GM23338 (cell line): ENCODE data around the gene KRTAP3-2.
"Not testable (repeated sequence)": the region's sequence is repeated elsewhere in the genome, so short reads cannot be mapped to it uniquely, and the experiment has no call there.

Source experiments
- CREB1 ChIP-seq: fragments of 250-450 bp; sonication (Bioruptor Pico); IDR thresholded peaks from 2 replicates; pipeline ENCODE4 v1.5.0; 2020; ENCODE audit warnings: low read depth, mild to moderate bottlenecking, moderate library complexity
- EZH2 ChIP-seq: fragments of 200-600 bp; sonication (generic); IDR thresholded peaks from one replicate; pipeline ENCODE4 v1.8.0; 2017; ENCODE audit warnings: antibody characterized with exemption, mild to moderate bottlenecking, low read depth; ENCODE audit not compliant: unreplicated experiment
- EZH2phosphoT487 ChIP-seq: fragments of 200-600 bp; sonication (generic); IDR thresholded peaks from one replicate; pipeline ENCODE4 v1.8.1; 2018; ENCODE audit warnings: antibody characterized with exemption; ENCODE audit not compliant: unreplicated experiment
- JUNB ChIP-seq: IDR thresholded peaks from one replicate; pipeline ENCODE4 v1.6.1; 2016; ENCODE audit warnings: antibody characterized with exemption; ENCODE audit not compliant: unreplicated experiment
- NANOG ChIP-seq: IDR thresholded peaks from 2 replicates; pipeline ENCODE4 v1.6.1; 2016; ENCODE audit warnings: antibody characterized with exemption, borderline replicate concordance
- POLR2AphosphoS5 ChIP-seq: IDR thresholded peaks from 2 replicates; pipeline ENCODE4 v1.6.1; 2016; ENCODE audit warnings: antibody characterized with exemption, low read depth
- ZNF114 ChIP-seq: fragments of 250-450 bp; sonication (Bioruptor Pico); IDR thresholded peaks from 2 replicates; pipeline ENCODE4 v1.5.0; 2020; ENCODE audit warnings: mild to moderate bottlenecking, moderate library complexity
- ZNF331 ChIP-seq: fragments of 250-450 bp; sonication (Bioruptor Pico); IDR thresholded peaks from 2 replicates; pipeline ENCODE4 v1.5.0; 2020; ENCODE audit warnings: low read depth, mild to moderate bottlenecking, moderate library complexity
- TF ChIP-seq, protein P1 (sequence below), 2 experiments: fragments of 200-600 bp in 1 of 2; sonication (generic) in 1 of 2; conservative IDR thresholded peaks; 2 replicates each; pipeline versions ENCODE4 v1.5.1 to v1.6.1; 2016 to 2017; ENCODE audit warnings: antibody characterized with exemption in 2 of 2, low read depth in 2 of 2, mild to moderate bottlenecking in 2 of 2, moderate library complexity in 1 of 2
- TF ChIP-seq, protein P2 (sequence below): IDR thresholded peaks from one replicate; pipeline ENCODE4 v1.6.1; 2018; ENCODE audit warnings: antibody characterized with exemption; ENCODE audit not compliant: unreplicated experiment

GRCh38 chr17:41040783-41041571 is 41.3 kb upstream of the KRTAP3-2 start, which contains the start of gene KRTAP1-1:
- TF ChIP-seq POLR2AphosphoS5; EZH2phosphoT487; EZH2; JUNB; CREB1 (CRISPR knock-in tag); ZNF331 (CRISPR knock-in tag); ZNF114 (CRISPR knock-in tag); NANOG: not testable (repeated sequence)
- TF ChIP-seq, protein P1, sequence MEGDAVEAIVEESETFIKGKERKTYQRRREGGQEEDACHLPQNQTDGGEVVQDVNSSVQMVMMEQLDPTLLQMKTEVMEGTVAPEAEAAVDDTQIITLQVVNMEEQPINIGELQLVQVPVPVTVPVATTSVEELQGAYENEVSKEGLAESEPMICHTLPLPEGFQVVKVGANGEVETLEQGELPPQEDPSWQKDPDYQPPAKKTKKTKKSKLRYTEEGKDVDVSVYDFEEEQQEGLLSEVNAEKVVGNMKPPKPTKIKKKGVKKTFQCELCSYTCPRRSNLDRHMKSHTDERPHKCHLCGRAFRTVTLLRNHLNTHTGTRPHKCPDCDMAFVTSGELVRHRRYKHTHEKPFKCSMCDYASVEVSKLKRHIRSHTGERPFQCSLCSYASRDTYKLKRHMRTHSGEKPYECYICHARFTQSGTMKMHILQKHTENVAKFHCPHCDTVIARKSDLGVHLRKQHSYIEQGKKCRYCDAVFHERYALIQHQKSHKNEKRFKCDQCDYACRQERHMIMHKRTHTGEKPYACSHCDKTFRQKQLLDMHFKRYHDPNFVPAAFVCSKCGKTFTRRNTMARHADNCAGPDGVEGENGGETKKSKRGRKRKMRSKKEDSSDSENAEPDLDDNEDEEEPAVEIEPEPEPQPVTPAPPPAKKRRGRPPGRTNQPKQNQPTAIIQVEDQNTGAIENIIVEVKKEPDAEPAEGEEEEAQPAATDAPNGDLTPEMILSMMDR (conservative IDR thresholded peaks at IDR 0.05; ENCODE audit: low read depth in 2 of 2): not testable (repeated sequence)
- TF ChIP-seq, protein P2, sequence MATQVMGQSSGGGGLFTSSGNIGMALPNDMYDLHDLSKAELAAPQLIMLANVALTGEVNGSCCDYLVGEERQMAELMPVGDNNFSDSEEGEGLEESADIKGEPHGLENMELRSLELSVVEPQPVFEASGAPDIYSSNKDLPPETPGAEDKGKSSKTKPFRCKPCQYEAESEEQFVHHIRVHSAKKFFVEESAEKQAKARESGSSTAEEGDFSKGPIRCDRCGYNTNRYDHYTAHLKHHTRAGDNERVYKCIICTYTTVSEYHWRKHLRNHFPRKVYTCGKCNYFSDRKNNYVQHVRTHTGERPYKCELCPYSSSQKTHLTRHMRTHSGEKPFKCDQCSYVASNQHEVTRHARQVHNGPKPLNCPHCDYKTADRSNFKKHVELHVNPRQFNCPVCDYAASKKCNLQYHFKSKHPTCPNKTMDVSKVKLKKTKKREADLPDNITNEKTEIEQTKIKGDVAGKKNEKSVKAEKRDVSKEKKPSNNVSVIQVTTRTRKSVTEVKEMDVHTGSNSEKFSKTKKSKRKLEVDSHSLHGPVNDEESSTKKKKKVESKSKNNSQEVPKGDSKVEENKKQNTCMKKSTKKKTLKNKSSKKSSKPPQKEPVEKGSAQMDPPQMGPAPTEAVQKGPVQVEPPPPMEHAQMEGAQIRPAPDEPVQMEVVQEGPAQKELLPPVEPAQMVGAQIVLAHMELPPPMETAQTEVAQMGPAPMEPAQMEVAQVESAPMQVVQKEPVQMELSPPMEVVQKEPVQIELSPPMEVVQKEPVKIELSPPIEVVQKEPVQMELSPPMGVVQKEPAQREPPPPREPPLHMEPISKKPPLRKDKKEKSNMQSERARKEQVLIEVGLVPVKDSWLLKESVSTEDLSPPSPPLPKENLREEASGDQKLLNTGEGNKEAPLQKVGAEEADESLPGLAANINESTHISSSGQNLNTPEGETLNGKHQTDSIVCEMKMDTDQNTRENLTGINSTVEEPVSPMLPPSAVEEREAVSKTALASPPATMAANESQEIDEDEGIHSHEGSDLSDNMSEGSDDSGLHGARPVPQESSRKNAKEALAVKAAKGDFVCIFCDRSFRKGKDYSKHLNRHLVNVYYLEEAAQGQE: not testable (repeated sequence)
